ENCODE measurements around the gene IL10RA.

Gene IL10RA

DNA sequence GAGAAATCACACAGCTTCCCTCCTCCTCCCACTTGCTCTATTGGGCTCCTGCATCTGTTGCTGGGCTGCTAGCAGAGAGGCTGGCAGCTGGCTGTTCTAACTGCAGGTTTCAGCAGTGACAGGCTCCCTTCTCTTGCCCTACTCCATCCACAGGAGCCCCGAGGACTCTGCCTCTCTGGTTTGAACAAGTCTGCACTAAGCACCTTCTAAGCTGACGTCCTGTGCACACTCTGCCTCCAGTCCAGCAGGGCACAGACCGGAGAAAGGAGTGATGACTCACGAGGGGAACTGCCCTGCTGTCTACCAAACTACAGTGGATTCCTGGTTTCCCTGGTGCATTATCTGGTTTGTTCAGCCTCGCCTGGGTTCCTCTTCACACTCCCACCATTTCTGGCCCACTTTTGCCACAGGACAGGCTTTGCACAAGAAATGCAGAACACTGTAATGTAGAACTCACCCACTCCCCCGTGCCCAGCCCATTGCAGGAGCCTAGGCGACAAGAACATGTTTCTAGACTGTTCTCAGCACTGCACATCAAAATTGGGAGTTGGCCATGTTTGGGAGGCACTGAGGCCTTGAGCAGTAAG is 26.0 kb downstream of the IL10RA start:
- H3K9ac ChIP-seq (ENCODE audit: insufficient read length) = no peak overlapping the region
- DNase-seq (ENCODE audit: low read depth, low spot score) = no peak

DNA sequence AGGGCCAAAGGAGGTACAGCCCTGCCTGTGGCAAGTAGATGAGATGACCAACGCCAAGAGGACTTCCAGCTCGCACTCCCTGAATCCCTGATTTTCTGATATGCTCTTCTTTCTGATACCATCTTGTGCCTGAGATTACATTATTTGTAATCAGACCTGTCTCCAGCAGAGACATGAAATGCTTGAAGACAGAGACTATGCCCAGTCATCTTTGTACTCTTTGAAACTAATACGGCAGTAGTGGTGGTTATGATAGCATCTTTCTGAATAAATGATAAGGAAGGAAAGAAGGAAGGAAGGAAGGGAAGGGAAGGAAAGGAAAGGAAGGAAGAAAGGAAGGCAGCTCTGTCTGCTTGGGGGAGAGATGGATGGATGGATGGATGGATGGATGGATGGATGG is 27.8 kb downstream of the IL10RA start:
- no peak for DNase-seq (ENCODE audit: low read depth, low spot score)
- Histone ChIP-seq H3K36me3 (ENCODE audit: insufficient read depth, low read length) (no peaks in the 10 kb centered on the region), H3K9me3 (ENCODE audit: low read depth, low read length) (no peaks in the 10 kb centered on the region), H3K9ac (ENCODE audit: insufficient read length) (no peak overlapping the region), H3K27ac (no peak overlapping the region), H3K4me3 (no peak overlapping the region)
- TF ChIP-seq POLR2AphosphoS5 (IDR thresholded peaks at IDR 0.05; ENCODE audit: borderline replicate concordance, low read depth, low read length) (no peak), FOXP2 (optimal IDR thresholded peaks at IDR 0.05; ENCODE audit: control extremely low read depth, extremely low read length, insufficient read depth) (no peak), EZH2 (IDR thresholded peaks at IDR 0.05) (no peak)

More for the DNA sequence above, 26.0 kb downstream of the IL10RA start:
- Histone ChIP-seq H3K4me3 (no peak overlapping the region), H3K36me3 (ENCODE audit: insufficient read depth, low read length) (no peaks in the 10 kb centered on the region), H3K9me3 (ENCODE audit: low read depth, low read length) (no peaks in the 10 kb centered on the region), H3K27ac (no peak overlapping the region)
- no peak for TF ChIP-seq EZH2 (IDR thresholded peaks at IDR 0.05)
- no peak for TF ChIP-seq POLR2AphosphoS5 (IDR thresholded peaks at IDR 0.05; ENCODE audit: borderline replicate concordance, low read depth, low read length)
- no peak for TF ChIP-seq FOXP2 (optimal IDR thresholded peaks at IDR 0.05; ENCODE audit: control extremely low read depth, extremely low read length, insufficient read depth)

DNA sequence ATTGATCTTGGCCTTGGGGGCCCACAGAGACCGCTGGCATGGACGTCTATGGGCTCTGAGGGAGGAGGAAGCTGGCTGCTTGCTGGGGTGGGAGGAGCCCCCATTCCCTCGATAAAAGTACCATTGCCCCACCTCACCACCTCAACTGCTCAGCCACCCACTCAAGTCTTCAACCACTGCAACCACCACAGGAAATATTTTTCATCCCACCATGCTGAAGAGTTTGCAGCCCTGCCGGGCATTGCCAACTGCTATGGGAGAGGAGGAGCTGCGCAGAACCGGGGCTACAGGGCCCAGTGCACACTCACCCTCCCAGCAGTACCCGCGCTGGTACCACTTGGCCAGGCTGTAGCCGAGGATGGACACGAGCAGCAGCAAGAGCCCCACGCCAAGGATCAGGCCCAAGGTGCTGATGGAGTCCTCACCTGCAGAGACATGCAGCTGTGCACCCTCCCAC is 29.2 kb downstream of the IL10RA start:
- no peak for DNase-seq (ENCODE audit: low read depth, low spot score)
- no peak overlapping the region for H3K27ac ChIP-seq
- H3K4me3 ChIP-seq = no peak overlapping the region

DNA sequence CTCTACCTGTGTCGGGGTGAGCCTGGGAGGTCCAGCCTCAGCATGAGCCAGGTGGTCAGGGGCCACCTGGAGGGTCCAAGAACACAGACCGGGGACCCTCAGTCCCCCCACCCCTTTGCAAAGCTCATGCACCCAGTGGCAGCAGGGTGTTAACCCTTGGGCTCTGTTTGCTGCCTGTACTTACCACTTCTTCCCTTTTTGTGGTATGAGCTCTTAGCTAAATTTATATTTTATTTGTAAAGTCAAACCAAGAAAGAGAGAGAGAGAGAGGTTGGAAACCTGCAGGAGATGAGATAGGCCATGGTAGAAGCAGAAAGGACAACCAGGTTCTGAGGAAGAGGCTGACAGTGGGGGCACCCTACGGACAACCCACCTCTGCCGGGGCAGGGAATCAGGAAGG is 29.9 kb downstream of the IL10RA start:
- TF ChIP-seq POLR2AphosphoS5 (IDR thresholded peaks at IDR 0.05; ENCODE audit: borderline replicate concordance, low read depth, low read length) (no peak), EZH2 (IDR thresholded peaks at IDR 0.05) (no peak), FOXP2 (optimal IDR thresholded peaks at IDR 0.05; ENCODE audit: control extremely low read depth, extremely low read length, insufficient read depth) (no peak)
- H3K4me3 ChIP-seq = no peak overlapping the region
- no peak overlapping the region for H3K9ac ChIP-seq (ENCODE audit: insufficient read length)
- H3K36me3 ChIP-seq (ENCODE audit: insufficient read depth, low read length) = no peaks in the 10 kb centered on the region
- no peaks in the 10 kb centered on the region for H3K9me3 ChIP-seq (ENCODE audit: low read depth, low read length)
- DNase-seq (ENCODE audit: low read depth, low spot score) = no peak
- no peak overlapping the region for H3K27ac ChIP-seq

More for the DNA sequence above, 29.2 kb downstream of the IL10RA start:
- Histone ChIP-seq H3K9me3 (ENCODE audit: low read depth, low read length) (no peaks in the 10 kb centered on the region), H3K36me3 (ENCODE audit: insufficient read depth, low read length) (no peaks in the 10 kb centered on the region), H3K9ac (ENCODE audit: insufficient read length) (no peak overlapping the region)
- no peak for TF ChIP-seq FOXP2 (optimal IDR thresholded peaks at IDR 0.05; ENCODE audit: control extremely low read depth, extremely low read length, insufficient read depth)
- no peak for TF ChIP-seq EZH2 (IDR thresholded peaks at IDR 0.05)
- no peak for TF ChIP-seq POLR2AphosphoS5 (IDR thresholded peaks at IDR 0.05; ENCODE audit: borderline replicate concordance, low read depth, low read length)

DNA sequence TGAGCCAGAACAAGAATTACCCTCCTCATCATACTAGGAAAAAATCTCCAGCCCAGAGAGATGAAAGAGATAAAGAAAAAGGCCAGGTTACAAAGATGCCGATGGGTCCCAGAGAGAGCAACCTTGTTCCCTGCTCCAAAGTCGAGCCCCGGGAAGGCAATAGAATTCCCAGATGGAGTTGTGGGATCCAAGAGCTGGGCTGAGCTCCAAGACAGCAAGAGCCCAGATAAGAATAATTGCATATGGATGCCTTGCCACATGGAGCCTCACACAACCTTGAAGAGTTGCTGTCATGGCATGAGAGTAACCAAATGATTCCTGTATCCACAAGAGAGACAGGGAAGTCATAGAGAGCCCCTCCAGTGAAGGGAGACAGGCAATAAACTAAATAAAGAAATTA is 30.9 kb downstream of the IL10RA start:
- no peak overlapping the region for H3K9ac ChIP-seq (ENCODE audit: insufficient read length)
- no peaks in the 10 kb centered on the region for H3K36me3 ChIP-seq (ENCODE audit: insufficient read depth, low read length)
- H3K4me3 ChIP-seq = no peak overlapping the region
- TF ChIP-seq POLR2AphosphoS5 (IDR thresholded peaks at IDR 0.05; ENCODE audit: borderline replicate concordance, low read depth, low read length) (no peak), FOXP2 (optimal IDR thresholded peaks at IDR 0.05; ENCODE audit: control extremely low read depth, extremely low read length, insufficient read depth) (no peak), EZH2 (IDR thresholded peaks at IDR 0.05) (no peak)
- no peak for DNase-seq (ENCODE audit: low read depth, low spot score)
- no peak overlapping the region for H3K27ac ChIP-seq
- H3K9me3 ChIP-seq (ENCODE audit: low read depth, low read length) = no peaks in the 10 kb centered on the region

DNA sequence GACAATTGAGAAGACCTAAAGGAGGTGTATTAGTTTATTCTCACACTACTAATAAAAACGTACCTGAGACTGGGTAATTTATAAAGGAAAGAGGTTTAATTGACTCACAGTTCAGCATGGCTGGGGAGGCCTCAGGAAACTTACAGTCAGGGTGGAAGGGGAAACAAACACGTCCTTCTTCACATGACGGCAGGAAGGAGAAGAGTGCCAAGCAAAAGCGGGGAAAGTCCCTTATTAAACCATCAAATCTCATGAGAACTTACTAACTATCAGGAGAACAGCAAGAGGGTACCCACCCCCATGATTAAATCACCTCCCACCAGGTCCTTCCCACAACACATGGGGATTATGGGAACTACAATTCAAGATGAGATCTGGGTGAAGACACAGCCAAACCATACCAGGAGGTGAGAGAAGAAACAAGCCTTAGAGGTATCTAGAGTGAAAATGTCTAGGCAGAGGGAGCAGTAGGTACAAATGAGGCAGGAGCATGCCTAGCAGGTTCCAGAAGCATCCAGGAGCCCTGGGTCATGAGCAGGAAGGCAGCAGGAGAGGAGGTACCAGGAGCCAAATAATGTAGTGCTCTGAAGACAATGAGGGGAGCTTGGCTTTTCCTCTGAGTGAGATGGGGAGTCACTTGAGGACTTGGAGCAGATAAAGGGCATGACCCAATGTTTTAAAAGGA is 31.6 kb downstream of the IL10RA start:
- no peak for DNase-seq (ENCODE audit: low read depth, low spot score)
- Histone ChIP-seq H3K4me3 (no peak overlapping the region), H3K36me3 (ENCODE audit: insufficient read depth, low read length) (no peaks in the 10 kb centered on the region), H3K27ac (no peak overlapping the region), H3K9ac (ENCODE audit: insufficient read length) (no peak overlapping the region), H3K9me3 (ENCODE audit: low read depth, low read length) (no peaks in the 10 kb centered on the region)
- no peak for TF ChIP-seq FOXP2 (optimal IDR thresholded peaks at IDR 0.05; ENCODE audit: control extremely low read depth, extremely low read length, insufficient read depth)
- no peak for TF ChIP-seq POLR2AphosphoS5 (IDR thresholded peaks at IDR 0.05; ENCODE audit: borderline replicate concordance, low read depth, low read length)
- TF ChIP-seq EZH2 (IDR thresholded peaks at IDR 0.05) = no peak

DNA sequence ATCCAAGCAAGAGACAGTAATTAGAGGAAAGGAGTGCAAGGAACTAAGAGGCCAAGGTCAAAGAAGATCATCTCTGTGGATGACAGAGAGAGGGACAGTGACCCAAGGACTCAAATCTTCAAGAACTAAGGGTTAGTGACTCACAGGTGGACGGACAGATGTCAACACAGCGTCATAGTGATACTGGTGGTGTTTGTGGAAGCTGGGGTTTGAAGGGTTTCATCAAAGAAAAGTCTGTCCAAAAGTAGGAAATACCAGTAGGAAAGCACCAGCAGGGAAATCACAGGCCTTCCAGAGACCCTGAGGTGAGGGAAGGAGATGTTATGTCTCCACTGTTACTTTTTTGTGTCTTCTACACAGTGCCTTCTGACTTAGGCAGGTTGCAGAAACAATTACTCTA is 32.2 kb downstream of the IL10RA start:
- no peak overlapping the region for H3K27ac ChIP-seq
- no peak overlapping the region for H3K9ac ChIP-seq (ENCODE audit: insufficient read length)
- H3K9me3 ChIP-seq (ENCODE audit: low read depth, low read length) = no peaks in the 10 kb centered on the region
- no peak for DNase-seq (ENCODE audit: low read depth, low spot score)
- no peaks in the 10 kb centered on the region for H3K36me3 ChIP-seq (ENCODE audit: insufficient read depth, low read length)
- TF ChIP-seq POLR2AphosphoS5 (IDR thresholded peaks at IDR 0.05; ENCODE audit: borderline replicate concordance, low read depth, low read length) (no peak), FOXP2 (optimal IDR thresholded peaks at IDR 0.05; ENCODE audit: control extremely low read depth, extremely low read length, insufficient read depth) (no peak), EZH2 (IDR thresholded peaks at IDR 0.05) (no peak)
- no peak overlapping the region for H3K4me3 ChIP-seq

DNA sequence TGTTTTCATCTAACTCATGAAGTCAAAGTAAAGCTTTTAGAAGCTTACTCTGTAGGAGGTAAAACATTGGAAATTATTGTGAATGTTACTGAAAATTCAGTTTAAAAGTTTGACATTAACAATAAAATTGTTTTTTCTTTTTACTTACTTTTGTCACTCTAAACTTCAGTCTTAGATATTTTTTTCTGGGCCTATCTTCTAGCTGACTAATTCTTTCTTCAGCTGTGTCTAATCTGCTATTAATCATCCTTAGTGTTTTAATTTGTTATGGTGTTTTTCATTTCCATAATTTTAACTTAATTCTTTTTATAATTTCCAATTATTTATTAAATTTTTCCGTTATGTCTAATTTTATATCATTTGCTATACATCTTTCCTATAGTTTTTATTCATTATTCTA is 35.0 kb downstream of the IL10RA start:
- Histone ChIP-seq H3K4me3 (no peak overlapping the region), H3K36me3 (ENCODE audit: insufficient read depth, low read length) (no peaks in the 10 kb centered on the region)

More for the DNA sequence above, 35.0 kb downstream of the IL10RA start:
- Histone ChIP-seq H3K27ac (no peak overlapping the region), H3K9me3 (ENCODE audit: low read depth, low read length) (no peaks in the 10 kb centered on the region), H3K9ac (ENCODE audit: insufficient read length) (no peak overlapping the region)
- TF ChIP-seq FOXP2 (optimal IDR thresholded peaks at IDR 0.05; ENCODE audit: control extremely low read depth, extremely low read length, insufficient read depth) (no peak), POLR2AphosphoS5 (IDR thresholded peaks at IDR 0.05; ENCODE audit: borderline replicate concordance, low read depth, low read length) (no peak), EZH2 (IDR thresholded peaks at IDR 0.05) (no peak)
- DNase-seq (ENCODE audit: low read depth, low spot score) = no peak

Data from SK-N-MC (cell line).